Panc1 (cell line): ENCODE measurements around the gene ANKLE2.

Source experiments
- POLR2AphosphoS5 ChIP-seq: IDR thresholded peaks from 2 replicates; pipeline ENCODE4 v1.6.1; 2012; ENCODE audit warnings: mild to moderate bottlenecking, low read depth, low read length, moderate library complexity
- TF ChIP-seq, protein P1 (sequence below): fragments of 450-650 bp; IDR thresholded peaks from 2 replicates; pipeline ENCODE4 v1.5.1; 2017; ENCODE audit warnings: mild to moderate bottlenecking
- TF ChIP-seq, protein P2 (sequence below), 2 experiments: IDR thresholded peaks; 2 replicates each; pipeline ENCODE4 v1.6.1; 2011 to 2012; ENCODE audit warnings: low read depth in 2 of 2, control low read depth in 1 of 2, low read length in 1 of 2, mild to moderate bottlenecking in 1 of 2, moderate library complexity in 1 of 2; ENCODE audit not compliant: insufficient read depth in 1 of 2

DNA sequence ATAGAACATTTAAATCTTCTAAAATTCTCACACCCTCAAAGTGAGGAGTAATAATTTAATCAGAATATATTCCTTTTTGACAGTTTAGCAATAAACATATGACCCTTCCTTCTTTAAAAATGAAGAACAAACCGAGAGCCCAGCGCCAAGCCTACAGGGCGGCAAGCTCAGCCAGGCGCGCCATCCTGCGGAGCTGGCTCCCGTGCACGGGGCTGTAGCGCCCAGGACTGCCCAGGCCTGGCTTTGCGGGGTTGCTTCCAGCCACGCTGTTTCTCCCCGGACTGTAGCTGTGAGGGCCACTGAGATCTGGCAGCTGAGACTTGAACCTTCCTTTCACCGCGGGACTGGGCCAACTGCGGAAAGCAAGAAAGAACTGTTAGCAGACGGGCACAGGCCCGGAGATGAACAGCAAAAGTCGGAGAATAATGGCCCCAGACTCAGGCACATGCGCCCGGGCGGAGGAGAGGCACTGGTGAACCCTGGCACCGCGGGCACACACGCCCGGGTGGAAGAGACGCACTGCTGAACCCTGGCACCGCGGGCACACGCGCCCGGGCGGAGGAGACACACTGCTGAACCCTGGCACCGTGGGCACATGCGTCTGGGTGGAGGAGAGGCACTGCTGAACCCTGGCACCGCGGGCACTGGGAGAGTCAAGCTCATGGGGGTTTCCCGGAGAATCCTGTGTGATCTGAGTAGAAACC, 34.4 kb downstream of the ANKLE2 start:
- no peak for TF ChIP-seq POLR2AphosphoS5
- TF ChIP-seq, protein P1, sequence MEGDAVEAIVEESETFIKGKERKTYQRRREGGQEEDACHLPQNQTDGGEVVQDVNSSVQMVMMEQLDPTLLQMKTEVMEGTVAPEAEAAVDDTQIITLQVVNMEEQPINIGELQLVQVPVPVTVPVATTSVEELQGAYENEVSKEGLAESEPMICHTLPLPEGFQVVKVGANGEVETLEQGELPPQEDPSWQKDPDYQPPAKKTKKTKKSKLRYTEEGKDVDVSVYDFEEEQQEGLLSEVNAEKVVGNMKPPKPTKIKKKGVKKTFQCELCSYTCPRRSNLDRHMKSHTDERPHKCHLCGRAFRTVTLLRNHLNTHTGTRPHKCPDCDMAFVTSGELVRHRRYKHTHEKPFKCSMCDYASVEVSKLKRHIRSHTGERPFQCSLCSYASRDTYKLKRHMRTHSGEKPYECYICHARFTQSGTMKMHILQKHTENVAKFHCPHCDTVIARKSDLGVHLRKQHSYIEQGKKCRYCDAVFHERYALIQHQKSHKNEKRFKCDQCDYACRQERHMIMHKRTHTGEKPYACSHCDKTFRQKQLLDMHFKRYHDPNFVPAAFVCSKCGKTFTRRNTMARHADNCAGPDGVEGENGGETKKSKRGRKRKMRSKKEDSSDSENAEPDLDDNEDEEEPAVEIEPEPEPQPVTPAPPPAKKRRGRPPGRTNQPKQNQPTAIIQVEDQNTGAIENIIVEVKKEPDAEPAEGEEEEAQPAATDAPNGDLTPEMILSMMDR, result no peak
- TF ChIP-seq, protein P2, sequence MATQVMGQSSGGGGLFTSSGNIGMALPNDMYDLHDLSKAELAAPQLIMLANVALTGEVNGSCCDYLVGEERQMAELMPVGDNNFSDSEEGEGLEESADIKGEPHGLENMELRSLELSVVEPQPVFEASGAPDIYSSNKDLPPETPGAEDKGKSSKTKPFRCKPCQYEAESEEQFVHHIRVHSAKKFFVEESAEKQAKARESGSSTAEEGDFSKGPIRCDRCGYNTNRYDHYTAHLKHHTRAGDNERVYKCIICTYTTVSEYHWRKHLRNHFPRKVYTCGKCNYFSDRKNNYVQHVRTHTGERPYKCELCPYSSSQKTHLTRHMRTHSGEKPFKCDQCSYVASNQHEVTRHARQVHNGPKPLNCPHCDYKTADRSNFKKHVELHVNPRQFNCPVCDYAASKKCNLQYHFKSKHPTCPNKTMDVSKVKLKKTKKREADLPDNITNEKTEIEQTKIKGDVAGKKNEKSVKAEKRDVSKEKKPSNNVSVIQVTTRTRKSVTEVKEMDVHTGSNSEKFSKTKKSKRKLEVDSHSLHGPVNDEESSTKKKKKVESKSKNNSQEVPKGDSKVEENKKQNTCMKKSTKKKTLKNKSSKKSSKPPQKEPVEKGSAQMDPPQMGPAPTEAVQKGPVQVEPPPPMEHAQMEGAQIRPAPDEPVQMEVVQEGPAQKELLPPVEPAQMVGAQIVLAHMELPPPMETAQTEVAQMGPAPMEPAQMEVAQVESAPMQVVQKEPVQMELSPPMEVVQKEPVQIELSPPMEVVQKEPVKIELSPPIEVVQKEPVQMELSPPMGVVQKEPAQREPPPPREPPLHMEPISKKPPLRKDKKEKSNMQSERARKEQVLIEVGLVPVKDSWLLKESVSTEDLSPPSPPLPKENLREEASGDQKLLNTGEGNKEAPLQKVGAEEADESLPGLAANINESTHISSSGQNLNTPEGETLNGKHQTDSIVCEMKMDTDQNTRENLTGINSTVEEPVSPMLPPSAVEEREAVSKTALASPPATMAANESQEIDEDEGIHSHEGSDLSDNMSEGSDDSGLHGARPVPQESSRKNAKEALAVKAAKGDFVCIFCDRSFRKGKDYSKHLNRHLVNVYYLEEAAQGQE (IDR thresholded peaks at IDR 0.05; ENCODE audit: insufficient read depth in 1 of 2, low read depth in 2 of 2, low read length in 1 of 2), result no peak
